Left renal pelvis (tissue), 4 donors: ENCODE results near the gene BEX3. TPM values are rescaled to one million over a fixed set of nuclear protein-coding genes. Genes with fewer than 3 reads are reported as not detected.
"Not testable (repeated sequence)": the region's sequence is repeated elsewhere in the genome, so short reads cannot be mapped to it uniquely, and the experiment has no call there.

ENCODE experiments used
- DNase-seq, 4 donors: peaks; one replicate each; pipeline ENCODE4 v3.0.0-alpha.2; 2013; ENCODE audit warnings: low read depth in 4 of 4, low spot score in 3 of 4
- polyA plus RNA-seq, 4 donors: library from polyadenylated mRNA; unstranded; fragments of 120-200 nt; gene quantifications; one replicate each; pipeline ENCODE4 v1.2.1, GENCODE V29; 2013; ENCODE audit not compliant: insufficient read length in 4 of 4

The BEX3 gene
- polyA plus RNA-seq = 100 to 1,000 TPM; 474 to 563 (median 505) TPM

GRCh38 chrX:103376118-103376978 lies at the start of gene BEX3:
BEX3 (plus strand) TSS chrX:103376538; CDS start chrX:103377522, 984 bp downstream.
- DNase-seq = peak in 2 of 4 donors; percentile 52 to 57

- peak in 1 of 4 donors; percentile 58 for DNase-seq
Measured at GRCh38 chrX:103329991-103330390, 46.3 kb upstream of the BEX3 start, which contains the start of gene TCEAL7. TCEAL7 (plus strand) TSS chrX:103330239; CDS start chrX:103331404, 1,165 bp downstream.

GRCh38 chrX:103330681-103331288 lies 45.6 kb upstream of the BEX3 start:
- DNase-seq = no peak

GRCh38 chrX:103338663-103339062 lies 37.7 kb upstream of the BEX3 start:
- DNase-seq = no peak

- no peak for DNase-seq
Measured at GRCh38 chrX:103343105-103343504, 33.2 kb upstream of the BEX3 start.

- DNase-seq = no peak
Measured at GRCh38 chrX:103344606-103345005, 31.7 kb upstream of the BEX3 start.

GRCh38 chrX:103347682-103348397 lies 28.5 kb upstream of the BEX3 start:
- no peak for DNase-seq

GRCh38 chrX:103356130-103356798 lies 20.1 kb upstream of the BEX3 start, which contains the start of gene TCEAL9:
TCEAL9 (plus strand) TSS chrX:103356506; CDS start chrX:103357685, 1,179 bp downstream.
- peak in 3 of 4 donors; percentile 64 to 80 (median 69) for DNase-seq

GRCh38 chrX:103356858-103357257 lies 19.5 kb upstream of the BEX3 start:
- peak in 1 of 4 donors; percentile 14 for DNase-seq

GRCh38 chrX:103357871-103358270 lies 18.5 kb upstream of the BEX3 start:
- DNase-seq = no peak

- not testable (repeated sequence) for DNase-seq
Measured at GRCh38 chrX:103359605-103360004, 16.7 kb upstream of the BEX3 start.

- DNase-seq = no peak
Measured at GRCh38 chrX:103360092-103360491, 16.2 kb upstream of the BEX3 start.

- DNase-seq = no peak
Measured at GRCh38 chrX:103360916-103361315, 15.4 kb upstream of the BEX3 start.

GRCh38 chrX:103361798-103362197 lies 14.5 kb upstream of the BEX3 start:
- no peak for DNase-seq

GRCh38 chrX:103362474-103362873 lies 13.9 kb upstream of the BEX3 start:
- DNase-seq = no peak

GRCh38 chrX:103363046-103363445 lies 13.3 kb upstream of the BEX3 start:
- DNase-seq = no peak

- no peak for DNase-seq
Measured at GRCh38 chrX:103367502-103367901, 8.8 kb upstream of the BEX3 start.

- DNase-seq = no peak
Measured at GRCh38 chrX:103369479-103369878, 6.9 kb upstream of the BEX3 start.

- DNase-seq = no peak
Measured at GRCh38 chrX:103372886-103373285, 3.5 kb upstream of the BEX3 start.

GRCh38 chrX:103373581-103373980 lies 2.8 kb upstream of the BEX3 start:
- no peak for DNase-seq

GRCh38 chrX:103376979-103377324 lies 614 bp downstream of the BEX3 start:
- DNase-seq = peak in 2 of 4 donors; percentile 36 to 42
